Measurements from ENCODE around the gene ZNF30.
"Not testable (repeated sequence)": the region's sequence is repeated elsewhere in the genome, so short reads cannot be mapped to it uniquely, and the experiment has no call there.

Gene ZNF30

GRCh38 chr19:34963573-34964406 is 37.1 kb downstream of the ZNF30 start, which contains the start of gene ZNF792:
Gene ZNF792 (minus strand): TSS chr19:34964229. CDS start chr19:34963662, 567 bp downstream.
- ChIA-PET CTCF (interaction anchor here (1.9 to 4.6 kb wide), 2 partner anchors 9 to 50 kb away, joined by 8 to 21 read pairs; no protein-coding TSS in a partner anchor), POLR2A (no interaction called here)
- TF ChIP-seq CTCF (IDR thresholded peaks at IDR 0.05; ENCODE audit: control extremely low read depth, extremely low read depth, low read depth, missing control alignments) = no peak
- peak; percentile 84 for DNase-seq (ENCODE audit: extremely low spot score)

- CTCF ChIA-PET = interaction anchor here (1.9 kb wide), 1 partner anchor 49 kb away, joined by 8 read pairs; no protein-coding TSS in a partner anchor
- DNase-seq (ENCODE audit: extremely low spot score) = no peak
- TF ChIP-seq CTCF (IDR thresholded peaks at IDR 0.05; ENCODE audit: control extremely low read depth, extremely low read depth, low read depth, missing control alignments) = no peak
- POLR2A ChIA-PET = no interaction called here
Measured at GRCh38 chr19:34964598-34964997, 37.9 kb downstream of the ZNF30 start.

- CTCF ChIA-PET = interaction anchor here (4.5 kb wide), 1 partner anchor 48 kb away, joined by 21 read pairs; no protein-coding TSS in a partner anchor
- DNase-seq (ENCODE audit: extremely low spot score); POLR2A ChIA-PET: not testable (repeated sequence)
Measured at GRCh38 chr19:34965505-34965904, 38.8 kb downstream of the ZNF30 start.

GRCh38 chr19:34967551-34967950 is 40.8 kb downstream of the ZNF30 start:
- ChIA-PET POLR2A (no interaction called here), CTCF (interaction anchor here (0.9 to 4.5 kb wide), 4 partner anchors 21 to 99 kb away, joined by 3 to 21 read pairs (median 4); no protein-coding TSS in a partner anchor)
- no peak for DNase-seq (ENCODE audit: extremely low spot score)
- no peak for TF ChIP-seq CTCF (IDR thresholded peaks at IDR 0.05; ENCODE audit: control extremely low read depth, extremely low read depth, low read depth, missing control alignments)

GRCh38 chr19:34969721-34970120 is 43.0 kb downstream of the ZNF30 start:
- no peak for TF ChIP-seq CTCF (IDR thresholded peaks at IDR 0.05; ENCODE audit: control extremely low read depth, extremely low read depth, low read depth, missing control alignments)
- no peak for DNase-seq (ENCODE audit: extremely low spot score)
- ChIA-PET CTCF (interaction anchor here (4.5 kb wide), 1 partner anchor 44 kb away, joined by 21 read pairs; no protein-coding TSS in a partner anchor), POLR2A (no interaction called here)

GRCh38 chr19:34970185-34970780 is 43.6 kb downstream of the ZNF30 start:
- CTCF ChIA-PET = interaction anchor here (7.8 kb wide), 1 partner anchor 40 kb away, joined by 120 read pairs; no protein-coding TSS in a partner anchor
- POLR2A ChIA-PET; DNase-seq (ENCODE audit: extremely low spot score): not testable (repeated sequence)

GRCh38 chr19:34972163-34972705 is 45.5 kb downstream of the ZNF30 start:
- TF ChIP-seq CTCF (IDR thresholded peaks at IDR 0.05; ENCODE audit: control extremely low read depth, extremely low read depth, low read depth, missing control alignments) = no peak
- ChIA-PET POLR2A (no interaction called here), CTCF (interaction anchor here (0.7 to 7.8 kb wide), 16 partner anchors 8 to 333 kb away, joined by 3 to 120 read pairs (median 3); partner anchors contain the start of genes GRAMD1A, ZNF30 and ZNF792)
- no peak for DNase-seq (ENCODE audit: extremely low spot score)
